Measurements from ENCODE around the gene MAPK1.
"Not testable (repeated sequence)": the region's sequence is repeated elsewhere in the genome, so short reads cannot be mapped to it uniquely, and the experiment has no call there.

MAPK1 gene

DNA sequence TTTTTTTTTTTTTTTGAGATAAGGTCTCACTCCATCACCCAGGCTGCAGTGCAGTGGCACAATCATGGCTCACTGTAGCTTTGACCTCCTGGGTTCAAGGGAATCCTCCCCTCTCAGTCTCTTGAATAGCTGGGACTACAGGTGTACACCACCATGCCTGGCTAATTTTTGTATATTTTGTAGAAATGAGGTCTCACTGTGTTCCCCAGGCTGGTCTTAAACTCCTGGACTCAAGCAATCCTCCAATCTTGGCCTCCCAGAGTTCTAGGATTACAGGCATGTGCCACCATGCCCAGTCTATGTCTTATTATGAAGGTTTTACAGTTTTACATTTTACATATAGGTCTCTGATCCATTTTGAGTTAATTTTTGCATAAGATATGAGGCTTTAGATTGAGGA, 20.4 kb upstream of the MAPK1 start:
- Histone ChIP-seq H3K36me3 (ENCODE audit: control insufficient read depth, low read length) (no peaks in the 10 kb centered on the region), H3K4me1 (ENCODE audit: control insufficient read depth, low read length) (no peaks in the 10 kb centered on the region), H3K27me3 (ENCODE audit: control insufficient read depth, low read length) (no peaks in the 10 kb centered on the region), H4K20me1 (ENCODE audit: control insufficient read depth, insufficient read depth, low read depth, low read length) (no peaks in the 10 kb centered on the region), H3K9me3 (ENCODE audit: control insufficient read depth, insufficient read depth, low read length) (no peaks in the 10 kb centered on the region), H3K9me2 (replicated peaks; ENCODE audit: control insufficient read depth, low read length) (no peaks in the 10 kb centered on the region), H3F3A (ENCODE audit: control insufficient read depth, insufficient read depth) (peaks cover 4% of the 10 kb centered on the region; the same call in 1 of the 2 replicates), H3K27ac (ENCODE audit: low read depth, low read length) (no peak overlapping the region), H3K79me2 (ENCODE audit: control insufficient read depth, low read length) (no peaks in the 10 kb centered on the region), H3K4me3 (ENCODE audit: low read length) (no peak overlapping the region), H3K4me2 (ENCODE audit: low read length) (no peak overlapping the region)
- TF ChIP-seq EZH2phosphoT487 (IDR thresholded peaks at IDR 0.05; ENCODE audit: borderline replicate concordance, low read length): no peak

DNA sequence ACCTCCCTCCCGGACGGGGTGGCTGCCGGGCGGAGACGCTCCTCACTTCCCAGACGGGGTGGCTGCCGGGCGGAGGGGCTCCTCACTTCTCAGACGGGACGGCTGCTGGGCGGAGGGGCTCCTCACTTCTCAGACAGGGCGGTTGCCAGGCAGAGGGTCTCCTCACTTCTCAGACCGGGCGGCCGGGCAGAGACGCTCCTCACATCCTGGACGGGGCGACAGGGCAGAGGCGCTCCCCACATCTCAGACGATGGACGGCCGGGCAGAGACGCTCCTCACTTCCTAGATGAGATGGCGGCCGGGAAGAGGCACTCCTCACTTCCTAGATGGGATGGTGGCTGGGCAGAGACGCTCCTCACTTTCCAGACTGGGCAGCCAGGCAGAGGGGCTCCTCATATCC, 16.5 kb upstream of the MAPK1 start:
- not testable (repeated sequence) for H4K20me1 ChIP-seq (ENCODE audit: control insufficient read depth, insufficient read depth, low read depth, low read length); H3K4me1 ChIP-seq (ENCODE audit: control insufficient read depth, low read length); H3K9me3 ChIP-seq (ENCODE audit: control insufficient read depth, insufficient read depth, low read length); H3K36me3 ChIP-seq (ENCODE audit: control insufficient read depth, low read length); H3F3A ChIP-seq (ENCODE audit: control insufficient read depth, insufficient read depth); H3K27me3 ChIP-seq (ENCODE audit: control insufficient read depth, low read length); H3K4me3 ChIP-seq (ENCODE audit: low read length); H3K79me2 ChIP-seq (ENCODE audit: control insufficient read depth, low read length); H3K4me2 ChIP-seq (ENCODE audit: low read length); H3K9me2 ChIP-seq (replicated peaks; ENCODE audit: control insufficient read depth, low read length); H3K27ac ChIP-seq (ENCODE audit: low read depth, low read length)

DNA sequence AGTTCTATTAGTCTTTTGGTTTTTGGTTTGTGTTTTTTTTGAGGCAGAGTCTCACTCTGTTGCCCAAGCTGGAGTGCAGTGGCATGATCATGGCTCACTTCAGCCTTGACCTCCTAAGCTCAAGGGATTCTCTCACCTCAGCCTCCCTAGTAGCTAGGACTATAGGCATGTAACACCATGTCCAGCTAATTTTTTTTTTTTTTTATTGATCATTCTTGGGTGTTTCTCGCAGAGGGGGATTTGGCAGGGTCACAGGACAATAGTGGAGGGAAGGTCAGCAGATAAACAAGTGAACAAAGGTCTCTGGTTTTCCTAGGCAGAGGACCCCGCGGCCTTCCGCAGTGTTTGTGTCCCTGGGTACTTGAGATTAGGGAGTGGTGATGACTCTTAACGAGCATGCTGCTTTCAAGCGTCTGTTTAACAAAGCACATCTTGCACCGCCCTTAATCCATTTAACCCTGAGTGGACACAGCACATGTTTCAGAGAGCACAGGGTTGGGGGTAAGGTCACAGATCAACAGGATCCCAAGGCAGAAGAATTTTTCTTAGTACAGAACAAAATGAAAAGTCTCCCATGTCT, 15.4 kb upstream of the MAPK1 start:
- not testable (repeated sequence) for H3K36me3 ChIP-seq (ENCODE audit: control insufficient read depth, low read length); H3K27ac ChIP-seq (ENCODE audit: low read depth, low read length); H3K4me1 ChIP-seq (ENCODE audit: control insufficient read depth, low read length); H3F3A ChIP-seq (ENCODE audit: control insufficient read depth, insufficient read depth); H3K9me3 ChIP-seq (ENCODE audit: control insufficient read depth, insufficient read depth, low read length); H3K79me2 ChIP-seq (ENCODE audit: control insufficient read depth, low read length); H3K27me3 ChIP-seq (ENCODE audit: control insufficient read depth, low read length); H3K4me2 ChIP-seq (ENCODE audit: low read length); H3K9me2 ChIP-seq (replicated peaks; ENCODE audit: control insufficient read depth, low read length); H4K20me1 ChIP-seq (ENCODE audit: control insufficient read depth, insufficient read depth, low read depth, low read length); H3K4me3 ChIP-seq (ENCODE audit: low read length)

DNA sequence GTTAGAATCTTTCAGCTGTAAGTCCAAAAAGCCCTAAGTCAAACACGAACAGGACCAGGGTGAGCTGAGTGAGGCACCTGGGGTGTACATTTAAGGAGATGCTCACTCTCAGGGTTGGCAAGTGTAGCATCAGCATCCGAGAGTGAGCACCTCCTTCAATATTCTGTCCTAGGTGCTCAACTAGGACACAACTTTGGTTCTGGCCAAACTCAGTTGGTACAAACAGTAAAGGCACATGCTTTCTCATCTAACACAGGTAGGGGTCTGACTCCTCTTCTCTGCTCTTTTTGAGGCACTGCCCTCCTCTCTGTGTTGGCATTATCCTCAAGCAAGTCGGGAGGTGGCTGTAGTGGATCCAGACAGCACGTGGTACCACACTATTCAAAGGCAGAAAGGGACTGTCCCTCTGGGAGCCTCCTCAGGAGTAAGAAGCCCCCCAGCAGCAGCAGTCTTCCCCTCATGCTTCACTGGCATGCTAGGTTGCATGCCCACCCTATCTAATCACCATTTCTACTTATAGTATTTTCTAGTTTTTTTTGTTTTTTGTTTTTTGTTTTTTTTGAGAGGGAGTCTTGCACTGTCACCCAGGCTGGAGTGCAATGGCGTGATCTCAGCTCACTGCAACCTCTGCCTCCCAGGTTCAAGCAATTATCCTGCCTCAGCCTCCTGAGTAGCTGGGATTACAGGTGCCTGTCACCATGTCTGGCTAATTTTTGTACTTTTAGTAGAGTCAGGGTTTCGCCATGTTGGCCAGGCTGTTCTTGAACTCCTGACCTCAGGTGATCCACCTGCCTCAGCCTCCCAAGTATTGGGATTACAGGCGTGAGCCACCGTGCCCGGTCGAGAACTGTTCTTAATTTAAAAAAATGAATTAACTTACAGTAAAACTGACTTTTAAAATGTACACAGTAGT, 14.7 kb upstream of the MAPK1 start:
- Histone ChIP-seq H3K4me2 (ENCODE audit: low read length) (no peak overlapping the region), H4K20me1 (ENCODE audit: control insufficient read depth, insufficient read depth, low read depth, low read length) (no peaks in the 10 kb centered on the region), H3K79me2 (ENCODE audit: control insufficient read depth, low read length) (no peaks in the 10 kb centered on the region), H3K9me3 (ENCODE audit: control insufficient read depth, insufficient read depth, low read length) (no peaks in the 10 kb centered on the region), H3K27ac (ENCODE audit: low read depth, low read length) (no peak overlapping the region), H3K9me2 (replicated peaks; ENCODE audit: control insufficient read depth, low read length) (no peaks in the 10 kb centered on the region), H3K4me1 (ENCODE audit: control insufficient read depth, low read length) (no peaks in the 10 kb centered on the region), H3K4me3 (ENCODE audit: low read length) (no peak overlapping the region), H3K36me3 (ENCODE audit: control insufficient read depth, low read length) (no peaks in the 10 kb centered on the region), H3K27me3 (ENCODE audit: control insufficient read depth, low read length) (no peaks in the 10 kb centered on the region), H3F3A (ENCODE audit: control insufficient read depth, insufficient read depth) (no peaks in the 10 kb centered on the region)
- TF ChIP-seq EZH2phosphoT487 (IDR thresholded peaks at IDR 0.05; ENCODE audit: borderline replicate concordance, low read length): no peak
- TF ChIP-seq, protein P1, sequence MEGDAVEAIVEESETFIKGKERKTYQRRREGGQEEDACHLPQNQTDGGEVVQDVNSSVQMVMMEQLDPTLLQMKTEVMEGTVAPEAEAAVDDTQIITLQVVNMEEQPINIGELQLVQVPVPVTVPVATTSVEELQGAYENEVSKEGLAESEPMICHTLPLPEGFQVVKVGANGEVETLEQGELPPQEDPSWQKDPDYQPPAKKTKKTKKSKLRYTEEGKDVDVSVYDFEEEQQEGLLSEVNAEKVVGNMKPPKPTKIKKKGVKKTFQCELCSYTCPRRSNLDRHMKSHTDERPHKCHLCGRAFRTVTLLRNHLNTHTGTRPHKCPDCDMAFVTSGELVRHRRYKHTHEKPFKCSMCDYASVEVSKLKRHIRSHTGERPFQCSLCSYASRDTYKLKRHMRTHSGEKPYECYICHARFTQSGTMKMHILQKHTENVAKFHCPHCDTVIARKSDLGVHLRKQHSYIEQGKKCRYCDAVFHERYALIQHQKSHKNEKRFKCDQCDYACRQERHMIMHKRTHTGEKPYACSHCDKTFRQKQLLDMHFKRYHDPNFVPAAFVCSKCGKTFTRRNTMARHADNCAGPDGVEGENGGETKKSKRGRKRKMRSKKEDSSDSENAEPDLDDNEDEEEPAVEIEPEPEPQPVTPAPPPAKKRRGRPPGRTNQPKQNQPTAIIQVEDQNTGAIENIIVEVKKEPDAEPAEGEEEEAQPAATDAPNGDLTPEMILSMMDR (IDR thresholded peaks at IDR 0.05; ENCODE audit: low read depth, low read length, poor library complexity, severe bottlenecking): no peak

Measured in DOHH2 (cell line).